Spleen (tissue), 3 donors: ENCODE results near the gene PMPCA.
A peak's percentile ranks its signal among the peaks of the same experiment; 100 is the strongest.

ENCODE experiments used
- POLR2A ChIP-seq, 3 donors: fragments of 450-650 bp; IDR thresholded peaks; one replicate each; pipeline ENCODE4 v1.5.1; 2017; ENCODE audit warnings: antibody characterized with exemption in 3 of 3, mild to moderate bottlenecking in 1 of 3
- POLR2AphosphoS5 ChIP-seq, 3 donors: sonication (generic); formaldehyde crosslinking; IDR thresholded peaks; one replicate each; pipeline ENCODE4 v1.5.1; 2017; ENCODE audit warnings: antibody characterized with exemption in 3 of 3

GRCh38 chr9:136372561-136373299 lies 37.7 kb upstream of the PMPCA start:
- peak; percentile 38 to 83 (median 70) for TF ChIP-seq POLR2AphosphoS5 (IDR thresholded peaks at IDR 0.05)
- TF ChIP-seq POLR2A (IDR thresholded peaks at IDR 0.05), result no peak
